Osteoblast (primary cell): ENCODE measurements around the gene FERD3L. TPM values are rescaled to one million over a fixed set of nuclear protein-coding genes. Genes with fewer than 3 reads are reported as not detected.
A peak's percentile ranks its signal among the peaks of the same experiment; 100 is the strongest.

Source experiments
- DNase-seq: peaks from one replicate; pipeline ENCODE4 v3.0.0; 2011; ENCODE audit warnings: low spot score, mixed read lengths; ENCODE audit not compliant: insufficient read length; ENCODE audit errors: missing footprints
- H2AFZ ChIP-seq: 2 replicates; pipeline ENCODE4 v1.6.0; 2011; ENCODE audit warnings: mild to moderate bottlenecking, low read length
- H3K27ac ChIP-seq: 2 replicates; pipeline ENCODE4 v1.5.1; 2011; ENCODE audit warnings: mild to moderate bottlenecking, low read depth, low read length, moderate library complexity
- H3K27me3 ChIP-seq: 2 replicates; pipeline ENCODE4 v1.6.0; 2012; ENCODE audit warnings: mild to moderate bottlenecking, control low read depth, inconsistent platforms, low read length, moderate library complexity; ENCODE audit not compliant: insufficient read depth
- H3K36me3 ChIP-seq: 2 replicates; pipeline ENCODE4 v1.5.1; 2011; ENCODE audit warnings: mild to moderate bottlenecking, low read length, control low read depth, moderate library complexity; ENCODE audit not compliant: insufficient read depth
- H3K4me1 ChIP-seq: 2 replicates; pipeline ENCODE4 v1.5.1; 2011; ENCODE audit warnings: mild to moderate bottlenecking, low read length, control low read depth, moderate library complexity; ENCODE audit not compliant: insufficient read depth
- H3K4me2 ChIP-seq: 2 replicates; pipeline ENCODE4 v1.6.0; 2011; ENCODE audit warnings: mild to moderate bottlenecking, low read length; ENCODE audit not compliant: insufficient read depth
- H3K4me3 ChIP-seq: fragments of 200-600 bp; sonication (generic); 3 replicates; pipeline ENCODE4 v1.5.1; 2012; ENCODE audit warnings: mild to moderate bottlenecking, low read length, inconsistent platforms; ENCODE audit not compliant: insufficient read depth
- H3K79me2 ChIP-seq: 2 replicates; pipeline ENCODE4 v1.6.0; 2012; ENCODE audit warnings: mild to moderate bottlenecking, low read length, control low read depth, inconsistent platforms; ENCODE audit not compliant: insufficient read depth
- H3K9me3 ChIP-seq: 2 replicates; pipeline ENCODE4 v1.5.1; 2011; ENCODE audit warnings: low read depth, low read length, control low read depth
- H4K20me1 ChIP-seq: 2 replicates; pipeline ENCODE4 v1.6.0; 2012; ENCODE audit warnings: mild to moderate bottlenecking, low read length, control low read depth; ENCODE audit not compliant: insufficient read depth
- total RNA-seq: library from RNA; depleted of rRNA; stranded (reverse); fragments of >200 nt; gene quantifications from 2 replicates; pipeline ENCODE4 v1.2.3, GENCODE V29; 2012
- TF ChIP-seq, protein P1 (sequence below): IDR thresholded peaks from 2 replicates; pipeline ENCODE4 v1.5.1; 2011; ENCODE audit warnings: mild to moderate bottlenecking, low read depth, low read length, moderate library complexity; ENCODE audit errors: extremely low read depth

FERD3L gene
- total RNA-seq, 1 donor: not detected

DNA sequence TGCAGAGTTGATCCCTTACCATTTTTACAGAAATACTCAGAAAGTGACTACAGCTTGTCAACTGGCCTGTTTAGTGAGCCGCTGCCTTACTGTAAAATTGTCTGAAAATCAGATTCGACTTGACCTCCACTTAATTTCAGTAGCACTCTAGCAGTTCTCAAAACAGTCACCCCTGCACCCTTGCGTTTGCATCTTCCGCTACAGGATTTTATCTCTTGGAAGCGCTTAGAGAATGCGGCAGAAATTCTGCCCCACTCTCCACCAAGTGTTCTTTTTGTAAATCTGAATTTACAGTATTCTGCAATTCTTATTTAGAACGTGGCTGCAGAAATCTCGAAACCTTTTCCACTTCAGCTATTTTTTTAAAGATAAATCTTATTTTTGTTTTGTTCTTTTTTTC is 25.8 kb downstream of the FERD3L start:
- TF ChIP-seq, protein P1, sequence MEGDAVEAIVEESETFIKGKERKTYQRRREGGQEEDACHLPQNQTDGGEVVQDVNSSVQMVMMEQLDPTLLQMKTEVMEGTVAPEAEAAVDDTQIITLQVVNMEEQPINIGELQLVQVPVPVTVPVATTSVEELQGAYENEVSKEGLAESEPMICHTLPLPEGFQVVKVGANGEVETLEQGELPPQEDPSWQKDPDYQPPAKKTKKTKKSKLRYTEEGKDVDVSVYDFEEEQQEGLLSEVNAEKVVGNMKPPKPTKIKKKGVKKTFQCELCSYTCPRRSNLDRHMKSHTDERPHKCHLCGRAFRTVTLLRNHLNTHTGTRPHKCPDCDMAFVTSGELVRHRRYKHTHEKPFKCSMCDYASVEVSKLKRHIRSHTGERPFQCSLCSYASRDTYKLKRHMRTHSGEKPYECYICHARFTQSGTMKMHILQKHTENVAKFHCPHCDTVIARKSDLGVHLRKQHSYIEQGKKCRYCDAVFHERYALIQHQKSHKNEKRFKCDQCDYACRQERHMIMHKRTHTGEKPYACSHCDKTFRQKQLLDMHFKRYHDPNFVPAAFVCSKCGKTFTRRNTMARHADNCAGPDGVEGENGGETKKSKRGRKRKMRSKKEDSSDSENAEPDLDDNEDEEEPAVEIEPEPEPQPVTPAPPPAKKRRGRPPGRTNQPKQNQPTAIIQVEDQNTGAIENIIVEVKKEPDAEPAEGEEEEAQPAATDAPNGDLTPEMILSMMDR: no peak
- no peak overlapping the region for H3K27ac ChIP-seq
- H3K4me3 ChIP-seq: no peak overlapping the region
- DNase-seq: no peak
- H3K79me2 ChIP-seq: peaks cover 24% of the 10 kb centered on the region
- peaks cover 11% of the 10 kb centered on the region for H3K4me1 ChIP-seq
- H4K20me1 ChIP-seq: peaks cover 9% of the 10 kb centered on the region
- no peaks in the 10 kb centered on the region for H3K27me3 ChIP-seq
- H2AFZ ChIP-seq: no peak overlapping the region
- no peaks in the 10 kb centered on the region for H3K9me3 ChIP-seq
- no peaks in the 10 kb centered on the region for H3K36me3 ChIP-seq
- no peak overlapping the region for H3K4me2 ChIP-seq

DNA sequence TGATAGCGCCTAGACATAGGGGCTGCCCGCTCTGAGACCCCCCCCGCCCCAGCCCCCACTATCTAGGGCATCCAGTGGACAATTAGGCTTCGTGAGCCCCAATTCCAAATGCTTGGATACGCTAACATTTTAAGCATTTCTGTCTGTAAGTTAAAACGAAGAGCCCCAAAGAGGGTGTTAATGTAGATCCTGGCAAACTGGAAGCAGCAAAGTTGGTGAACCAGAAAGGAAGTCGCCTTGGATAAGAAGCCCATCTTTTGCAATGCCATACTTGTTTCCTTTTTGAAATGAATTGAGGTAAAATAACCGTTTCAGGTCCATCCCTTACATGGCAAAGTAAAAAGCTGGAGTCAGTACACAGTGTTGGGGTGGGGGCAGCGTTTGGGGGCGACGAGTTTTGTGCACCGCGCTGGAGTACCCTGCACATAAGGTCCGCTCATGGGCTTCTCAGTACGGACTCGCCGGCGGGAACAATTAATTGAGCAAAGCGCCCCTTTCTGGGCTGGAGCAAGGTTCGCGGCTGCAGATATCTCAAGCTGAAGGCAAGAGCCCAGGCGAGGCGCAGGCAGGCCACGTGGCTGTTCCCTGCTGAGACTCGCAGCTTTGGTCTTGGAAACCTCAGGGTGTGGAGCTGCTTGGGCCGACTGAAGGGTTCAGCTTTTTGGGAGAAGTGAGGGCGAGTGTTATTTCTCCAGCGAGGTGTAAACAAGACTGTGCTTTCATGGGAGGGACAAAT is 26.4 kb downstream of the FERD3L start:
- H3K4me3 ChIP-seq: peak overlapping the region; percentile 95
- H3K36me3 ChIP-seq: no peaks in the 10 kb centered on the region
- H3K9me3 ChIP-seq: no peaks in the 10 kb centered on the region
- TF ChIP-seq, protein P1: no peak
- H2AFZ ChIP-seq: no peak overlapping the region
- no peak for DNase-seq
- H3K27me3 ChIP-seq: no peaks in the 10 kb centered on the region
- peaks cover 14% of the 10 kb centered on the region for H3K4me1 ChIP-seq
- H4K20me1 ChIP-seq: peaks cover 9% of the 10 kb centered on the region
- peaks cover 30% of the 10 kb centered on the region for H3K79me2 ChIP-seq
- H3K27ac ChIP-seq: no peak overlapping the region
- H3K4me2 ChIP-seq: peak overlapping the region; percentile 79

DNA sequence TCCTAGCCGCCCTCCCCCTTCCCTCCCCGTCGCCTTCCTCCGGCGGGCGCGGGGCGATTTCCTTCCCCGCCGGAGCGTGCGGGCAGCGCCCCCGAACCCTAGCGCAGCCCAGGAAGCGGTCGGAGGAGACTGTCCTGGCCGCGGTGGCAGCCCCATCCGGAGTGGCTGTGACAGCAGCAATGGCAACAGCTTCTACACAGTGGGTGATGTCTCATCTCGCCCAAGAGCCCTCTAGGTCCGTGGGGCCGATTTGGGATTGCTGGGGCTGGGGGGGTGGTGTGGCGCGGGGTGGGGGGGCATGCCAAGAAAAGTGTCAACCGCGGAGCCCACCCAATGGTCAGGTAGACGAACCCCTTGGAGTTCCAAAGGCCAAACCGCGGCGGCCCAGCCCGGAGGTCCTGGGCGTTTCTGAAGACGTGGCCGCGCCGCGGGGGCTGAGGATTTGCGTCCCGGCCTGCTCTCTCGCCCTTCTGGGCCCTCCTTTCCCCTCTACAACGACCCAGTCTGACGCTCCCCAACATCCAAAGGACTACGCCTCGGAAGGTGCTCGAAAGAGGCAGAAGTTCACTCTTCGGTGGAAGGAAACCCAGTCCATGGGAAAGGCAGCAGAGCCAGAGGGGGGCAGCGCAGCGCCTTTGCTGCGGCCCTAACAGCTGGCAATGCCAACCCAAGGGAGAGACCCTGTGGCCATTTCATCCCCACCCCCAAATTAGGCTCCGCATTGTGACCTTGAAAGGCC is 27.2 kb downstream of the FERD3L start:
- H3K27ac ChIP-seq: peak overlapping the region; percentile 63
- H3K4me3 ChIP-seq: peak overlapping the region; percentile 95
- H3K4me2 ChIP-seq: peak overlapping the region; percentile 79
- H3K36me3 ChIP-seq: no peaks in the 10 kb centered on the region
- peaks cover 22% of the 10 kb centered on the region for H3K4me1 ChIP-seq
- DNase-seq: peak; percentile 92
- no peaks in the 10 kb centered on the region for H3K9me3 ChIP-seq
- H2AFZ ChIP-seq: peak overlapping the region; percentile 91
- no peaks in the 10 kb centered on the region for H3K27me3 ChIP-seq
- peaks cover 37% of the 10 kb centered on the region for H3K79me2 ChIP-seq
- TF ChIP-seq, protein P1: peak; percentile 36
- H4K20me1 ChIP-seq: peaks cover 9% of the 10 kb centered on the region

DNA sequence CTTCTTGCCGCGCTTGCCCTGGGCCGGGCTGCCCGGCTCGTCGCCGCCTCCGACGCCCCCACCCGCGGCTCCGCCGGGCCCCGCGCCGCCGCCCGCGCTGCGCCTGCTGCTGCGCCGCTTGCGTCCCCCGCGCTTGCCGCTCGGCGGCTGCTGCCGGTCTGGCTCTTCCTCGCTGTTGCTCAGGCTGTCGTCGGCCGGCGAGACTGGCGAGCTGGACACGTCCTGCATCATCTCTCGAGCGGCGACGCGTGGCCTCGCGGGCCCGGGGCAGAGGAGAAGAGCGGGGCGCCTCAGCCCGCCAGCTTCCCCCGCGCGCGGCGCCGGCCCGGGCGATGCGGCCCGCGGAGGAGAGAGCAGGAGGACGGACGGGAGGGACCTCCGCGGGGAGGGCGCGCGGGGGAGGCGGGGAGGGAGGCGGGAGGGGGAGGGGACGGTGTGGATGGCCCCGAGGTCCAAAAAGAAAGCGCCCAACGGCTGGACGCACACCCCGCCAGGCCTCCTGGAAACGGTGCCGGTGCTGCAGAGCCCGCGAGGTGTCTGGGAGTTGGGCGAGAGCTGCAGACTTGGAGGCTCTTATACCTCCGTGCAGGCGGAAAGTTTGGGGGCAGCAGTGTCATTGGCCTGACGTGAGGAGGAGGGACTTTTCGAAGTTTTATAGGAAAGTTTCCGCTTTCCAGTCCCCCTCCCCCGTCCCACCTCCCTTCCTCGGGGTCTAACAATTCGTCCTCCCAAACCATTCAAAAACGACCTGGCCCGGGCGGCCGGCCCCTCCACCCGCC is 27.9 kb downstream of the FERD3L start, which contains the start of gene TWIST1:
Gene TWIST1 (minus strand): TSS at position 546 of the 779 bp plus-strand sequence. CDS start 315 bp downstream, at position 231.
- peak within 1 kb of the TSS; percentile 91 for H2AFZ ChIP-seq
- H3K4me2 ChIP-seq: peak within 1 kb of the TSS; percentile 94
- peak; percentile 97 for DNase-seq
- H3K9me3 ChIP-seq: no peaks in the 10 kb centered on the region
- peaks cover 45% of the 10 kb centered on the region for H3K79me2 ChIP-seq
- peaks cover 9% of the 10 kb centered on the region for H4K20me1 ChIP-seq
- H3K27me3 ChIP-seq: no peaks in the 10 kb centered on the region
- H3K4me3 ChIP-seq: peak within 1 kb of the TSS; percentile 95
- TF ChIP-seq, protein P1: no peak
- peaks cover 29% of the 10 kb centered on the region for H3K4me1 ChIP-seq
- peak within 1 kb of the TSS; percentile 80 for H3K27ac ChIP-seq
- no peaks in the 10 kb centered on the region for H3K36me3 ChIP-seq
